ENCODE measurements around the gene CLHC1. TPM values are rescaled to one million over a fixed set of nuclear protein-coding genes. Genes with fewer than 3 reads are reported as not detected.

The CLHC1 gene
- total RNA-seq, 1 donor from 2014 or later, result 18.5 TPM

DNA sequence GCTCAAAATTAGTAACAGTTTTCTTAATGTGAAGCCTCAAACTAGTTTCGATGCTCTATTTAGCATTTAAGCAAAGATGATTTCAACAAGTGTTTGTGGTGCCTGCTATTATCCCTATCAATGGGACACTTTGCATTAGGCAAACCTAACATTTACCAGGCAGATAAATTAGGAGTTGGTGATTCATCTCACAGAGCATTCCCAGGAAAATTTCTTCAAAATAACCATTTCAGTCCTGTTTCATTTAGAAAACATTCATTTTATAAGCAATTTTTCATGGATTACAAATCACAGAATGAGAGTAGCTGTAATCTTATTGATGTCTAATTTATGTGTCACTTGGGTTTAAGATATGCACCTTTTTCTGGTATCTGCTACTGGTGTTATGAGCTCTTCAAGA is 62.7 kb downstream of the CLHC1 start:
- DNase-seq, result no peak

DNA sequence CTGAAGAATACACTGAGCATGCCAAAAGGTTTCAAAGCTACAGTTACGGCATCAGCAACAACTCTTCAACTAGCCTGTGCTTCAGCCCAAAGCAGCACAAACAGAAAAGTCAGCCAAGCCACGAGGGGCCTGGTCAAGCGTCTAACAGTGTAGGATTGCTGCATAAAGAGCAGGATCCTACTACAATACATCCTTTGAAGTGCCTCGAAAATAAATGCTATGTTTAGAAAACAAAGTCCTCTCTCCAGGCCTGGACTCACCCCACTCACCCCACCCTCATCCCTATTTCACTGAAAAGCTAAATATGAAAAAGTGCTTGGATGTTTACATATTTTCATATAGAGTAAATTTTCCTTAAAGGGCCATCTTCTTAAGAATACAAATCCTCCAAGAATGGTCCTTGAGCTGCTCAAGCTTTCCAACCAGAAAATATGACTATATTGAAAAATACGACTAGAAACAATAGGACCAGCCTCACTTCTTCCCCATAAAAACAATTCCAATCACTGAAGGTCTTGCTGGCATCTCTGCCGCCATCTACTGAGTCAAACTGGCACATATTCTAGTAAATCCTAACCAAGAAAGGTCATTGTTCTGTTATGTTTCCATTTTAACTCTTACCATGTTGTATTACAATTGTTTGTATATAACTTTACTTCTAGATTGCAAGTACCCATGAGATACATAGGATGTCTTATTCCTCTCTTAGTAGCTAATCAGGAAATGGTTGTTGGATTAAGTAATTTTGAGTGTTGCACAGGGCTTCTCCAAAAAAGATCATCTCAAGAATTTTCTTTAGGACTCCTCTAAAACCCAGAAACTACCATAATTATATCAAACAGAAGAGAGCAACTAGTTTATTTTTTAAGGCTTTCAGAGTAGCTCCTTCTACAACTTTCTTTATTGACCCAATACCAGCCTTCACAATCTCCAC is 63.6 kb downstream of the CLHC1 start:
- DNase-seq, result peak; percentile 83

DNA sequence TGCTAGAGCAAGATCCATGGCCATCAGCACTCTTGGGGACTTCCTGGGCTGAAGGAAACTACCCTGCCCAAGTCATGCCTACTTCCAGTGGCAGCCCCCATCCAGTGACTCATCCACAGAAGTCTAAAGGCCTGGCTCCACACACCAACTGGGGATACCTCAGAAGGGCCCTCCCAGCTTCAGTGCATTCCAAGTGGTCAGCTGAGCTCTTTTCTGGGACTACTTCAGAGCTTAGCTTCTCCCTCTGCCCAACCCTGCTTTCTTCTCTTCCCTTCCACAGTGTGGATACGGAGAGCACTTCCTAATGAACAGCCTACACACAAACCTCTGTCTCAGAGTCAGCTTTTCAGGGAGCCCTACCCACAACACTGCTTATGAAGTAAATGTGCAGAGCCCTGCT is 66.5 kb downstream of the CLHC1 start:
- DNase-seq, result peak; percentile 60

- no peak for DNase-seq
These were observed 67.3 kb downstream of the CLHC1 start for GRCh38 chr2:55164534-55165480.

DNA sequence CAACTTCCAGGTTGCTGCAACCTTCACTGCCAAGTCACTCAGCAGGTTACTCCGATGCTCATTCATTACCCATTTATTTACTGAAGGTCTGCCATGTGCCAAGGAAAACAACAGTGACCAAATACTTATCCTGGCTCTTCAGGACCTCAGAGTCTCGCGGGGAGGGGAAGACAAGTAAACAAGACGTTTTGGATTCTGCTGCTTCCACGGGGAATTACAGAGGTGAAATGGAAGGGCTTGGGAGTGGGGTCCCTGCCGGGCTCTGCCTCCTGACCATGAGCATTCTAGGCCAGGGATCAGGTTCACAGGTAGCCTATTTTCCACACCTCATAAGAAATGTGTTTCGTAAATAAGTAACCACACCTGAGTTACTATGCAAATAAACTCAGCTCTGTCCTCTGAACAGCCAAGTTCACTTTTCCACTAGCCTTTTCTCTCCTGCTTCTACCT is 68.1 kb downstream of the CLHC1 start:
- DNase-seq, result no peak

DNA sequence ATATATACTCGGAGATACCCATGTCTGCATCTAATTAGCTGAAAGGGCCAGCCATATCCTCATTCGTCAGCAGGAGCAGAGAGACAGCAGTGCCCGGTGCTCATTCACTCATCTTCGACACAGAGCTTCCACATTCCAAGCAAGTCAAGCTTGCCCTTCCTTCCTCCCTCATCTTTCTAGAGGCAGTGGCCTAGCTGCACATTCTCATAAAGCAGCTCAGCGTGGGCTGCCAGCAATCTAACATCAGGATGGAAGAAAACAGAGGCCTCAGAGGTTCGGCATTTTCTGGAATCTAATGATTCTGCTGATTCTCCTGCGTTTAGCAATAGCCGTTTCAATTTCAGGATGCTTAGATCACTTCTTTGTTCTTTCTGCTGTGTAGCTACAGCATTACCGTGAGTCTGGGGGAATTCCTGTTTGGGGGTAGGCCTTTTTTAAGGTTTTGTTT is 68.8 kb downstream of the CLHC1 start:
- DNase-seq, result no peak

DNA sequence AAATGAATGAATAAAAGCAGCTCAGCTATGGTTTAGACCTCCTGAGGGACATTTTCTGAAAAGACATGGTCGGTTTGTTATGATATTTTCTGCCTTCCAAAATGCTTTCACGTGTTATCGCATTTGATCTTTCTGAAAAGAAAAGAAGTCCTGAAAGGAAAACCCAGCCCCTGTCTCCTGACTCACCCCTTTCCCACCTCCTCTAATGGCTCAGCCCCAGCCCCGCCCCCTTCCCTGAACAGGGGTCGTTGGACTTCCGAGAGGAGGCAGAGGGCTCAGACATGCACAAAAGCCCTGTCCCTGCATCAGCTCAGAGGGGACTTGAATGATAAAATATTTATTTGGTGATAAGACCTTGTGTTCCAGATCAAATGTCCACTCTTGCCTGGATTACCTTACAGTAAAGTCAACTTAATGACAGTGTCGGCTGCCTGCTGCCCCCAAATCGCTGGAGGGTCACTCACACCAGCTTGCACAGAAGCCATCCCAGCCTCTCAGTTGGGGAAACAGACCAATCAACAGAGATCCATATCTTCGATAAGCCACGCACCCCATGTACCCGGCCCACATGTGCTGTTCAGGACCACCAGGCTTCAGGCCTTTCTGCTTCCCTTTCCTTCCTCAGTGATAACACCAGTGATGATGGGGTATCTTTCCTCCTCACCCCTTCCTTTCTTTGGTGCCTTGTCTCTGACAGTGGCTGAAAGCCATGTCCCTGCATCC is 69.6 kb downstream of the CLHC1 start:
- no peak for DNase-seq

GRCh38 chr2:55161295-55162210 is 70.5 kb downstream of the CLHC1 start:
- DNase-seq, result no peak

DNA sequence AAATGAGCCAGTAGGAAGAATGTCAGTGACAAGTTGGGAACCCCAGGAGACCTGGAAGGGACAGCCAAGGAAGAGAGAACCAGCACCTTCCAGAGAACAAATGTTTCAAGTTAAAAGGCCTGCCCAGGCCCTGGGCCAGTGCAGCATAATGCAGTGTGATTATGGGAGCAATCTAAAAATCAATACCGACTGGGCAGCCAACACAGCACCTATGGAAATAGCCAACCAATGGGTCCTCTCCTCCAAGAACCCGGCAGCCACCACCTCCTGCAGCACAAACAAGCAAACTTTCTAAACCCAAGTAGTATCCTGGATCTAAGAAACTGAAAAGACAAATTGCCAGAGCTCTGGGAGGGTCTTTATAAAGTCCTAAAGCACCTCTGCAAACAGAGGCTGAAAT is 71.7 kb downstream of the CLHC1 start:
- DNase-seq, result no peak

- DNase-seq, result no peak
These were observed 72.3 kb downstream of the CLHC1 start for GRCh38 chr2:55159752-55160151.

GRCh38 chr2:55159037-55159651 is 72.9 kb downstream of the CLHC1 start:
- DNase-seq, result peak; percentile 78

DNA sequence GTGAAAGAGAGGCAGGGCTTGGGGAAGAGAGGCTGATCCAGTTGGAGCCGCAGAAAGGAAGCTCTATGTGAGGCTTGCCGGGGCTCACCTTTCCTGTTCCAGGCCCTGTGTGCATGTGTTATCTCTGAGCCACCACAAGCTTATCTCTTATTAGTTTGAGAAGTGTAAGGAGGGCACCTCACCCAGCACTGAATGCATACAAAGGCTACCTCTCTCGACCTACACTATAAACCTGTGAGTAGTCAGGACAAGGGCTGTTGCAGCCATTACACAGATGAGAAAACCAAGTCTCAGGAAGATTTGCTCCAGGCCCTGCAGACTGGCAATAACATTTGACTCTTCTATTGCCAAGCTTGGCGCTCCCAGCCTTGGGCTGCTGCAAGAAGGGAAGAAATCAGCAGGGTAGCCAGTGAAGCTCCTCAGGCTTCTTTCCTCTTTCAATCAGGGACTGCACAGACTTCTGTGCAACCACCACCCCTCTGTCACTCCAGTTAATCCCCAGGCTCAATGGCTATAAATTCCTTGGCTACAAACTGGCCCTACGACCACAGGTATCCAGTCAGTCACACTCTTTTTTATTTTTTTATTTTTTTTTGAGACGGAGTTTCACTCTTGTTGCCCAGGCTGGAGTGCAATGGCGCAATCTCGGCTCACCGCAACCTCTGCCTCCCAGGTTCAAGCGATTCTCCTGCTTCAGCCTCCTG is 73.8 kb downstream of the CLHC1 start:
- DNase-seq, result no peak

GRCh38 chr2:55157474-55157884 is 74.6 kb downstream of the CLHC1 start:
- DNase-seq, result no peak

DNA sequence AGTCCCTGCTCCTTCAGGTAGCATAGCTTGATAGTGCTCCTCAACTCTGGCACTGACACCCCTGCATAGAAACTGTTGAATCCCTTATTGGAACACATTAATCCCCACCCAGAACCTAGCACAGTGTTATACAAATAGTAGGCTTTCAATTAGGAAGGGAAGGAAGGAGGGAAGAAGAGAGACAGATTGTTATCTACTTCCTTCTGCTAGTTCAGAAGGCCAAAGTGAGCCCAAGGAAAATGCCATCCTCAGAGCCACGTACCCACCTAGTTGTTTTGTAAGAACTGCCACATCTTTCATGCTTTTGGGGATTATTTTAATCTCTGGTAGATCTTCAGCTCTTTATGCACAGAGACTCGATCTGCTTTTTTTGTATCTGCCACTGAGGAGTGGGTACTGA is 75.1 kb downstream of the CLHC1 start:
- DNase-seq, result no peak

DNA sequence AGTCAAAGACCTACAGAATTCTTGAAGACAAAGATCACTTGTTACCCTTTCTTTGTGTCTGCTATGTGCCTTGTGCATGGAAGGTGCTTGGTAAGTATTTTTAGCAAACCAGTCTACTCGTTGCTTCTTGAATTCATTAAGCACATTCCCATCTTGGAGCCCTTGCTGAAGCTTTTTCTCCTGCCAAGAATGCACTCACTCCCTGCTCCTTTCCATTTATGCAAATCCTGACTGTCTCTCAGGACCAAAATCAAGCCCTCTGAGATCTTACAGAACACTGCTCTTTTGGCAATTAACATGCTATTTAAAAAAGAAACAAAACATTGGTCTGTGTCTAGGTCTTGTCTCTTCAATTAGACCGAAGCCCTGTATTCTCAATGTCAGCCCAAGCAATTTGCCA is 75.8 kb downstream of the CLHC1 start:
- peak; percentile 86 for DNase-seq

DNA sequence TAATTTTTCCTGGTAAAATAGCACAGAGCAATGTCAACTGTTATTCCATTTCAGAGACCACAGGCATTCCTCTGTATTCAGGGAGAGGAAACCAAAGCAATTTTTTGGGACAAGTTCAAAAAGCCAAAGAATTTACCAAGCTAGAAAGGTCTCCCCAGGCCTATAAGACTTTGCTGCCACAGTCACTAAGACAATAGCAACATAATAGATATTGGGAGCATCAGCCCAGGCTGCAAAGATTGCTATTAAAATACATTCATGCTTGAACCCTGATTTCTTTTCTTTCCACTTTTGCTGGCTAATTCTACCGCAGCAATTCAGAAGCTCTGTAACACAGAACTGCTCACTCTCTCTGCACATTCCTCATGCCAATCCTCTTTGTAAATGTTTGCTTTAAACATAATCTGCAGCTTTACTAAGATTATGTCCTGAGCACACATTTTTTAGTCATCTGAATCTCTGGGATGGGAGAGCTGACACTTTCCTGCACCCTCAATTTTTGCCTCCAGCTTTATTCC is 76.3 kb downstream of the CLHC1 start:
- DNase-seq, result peak; percentile 57

DNA sequence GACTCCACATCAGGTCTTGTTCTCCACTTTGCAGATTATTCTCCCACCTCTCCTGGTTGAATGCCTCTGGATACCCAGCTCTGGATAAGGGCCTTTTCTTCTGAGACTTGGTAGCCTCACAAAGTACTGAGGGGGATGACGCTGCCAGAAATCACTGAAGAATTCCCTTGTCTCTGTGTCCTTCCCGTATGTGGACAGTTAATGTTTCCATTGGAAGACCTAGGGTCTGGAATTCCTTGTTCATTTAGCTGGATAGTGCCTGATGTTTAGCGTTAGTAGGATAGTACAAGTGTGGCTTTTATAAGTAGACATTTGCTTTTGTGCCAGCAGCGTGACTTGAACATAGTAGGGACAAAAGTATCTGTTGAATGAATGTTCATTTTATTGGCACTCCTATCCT is 76.9 kb downstream of the CLHC1 start:
- DNase-seq, result no peak

DNA sequence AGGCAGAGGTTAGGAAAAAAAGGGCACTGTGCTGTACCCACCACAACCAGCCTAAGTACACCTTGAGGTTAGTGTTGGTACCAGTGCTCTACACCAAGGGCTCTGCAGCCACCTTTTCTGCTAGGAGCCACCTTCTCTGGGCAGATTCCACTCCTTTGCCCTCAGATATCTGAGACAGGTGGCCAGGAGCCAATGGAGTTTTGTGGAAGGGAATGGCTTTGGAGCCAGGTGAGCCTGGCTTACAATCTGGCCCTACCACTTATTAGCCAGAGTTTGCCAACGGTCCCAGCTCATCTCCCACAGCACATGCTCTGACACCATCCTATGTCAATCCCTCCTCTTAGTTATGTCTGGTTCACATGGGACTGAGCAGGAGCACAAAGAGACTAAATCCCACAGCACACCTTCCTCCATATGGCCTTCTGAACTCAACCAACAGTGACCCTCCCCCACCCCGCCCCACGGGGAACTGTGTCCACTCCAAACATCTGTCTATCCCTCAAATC is 77.5 kb downstream of the CLHC1 start:
- DNase-seq, result no peak

- no peak for DNase-seq
These were observed 78.4 kb downstream of the CLHC1 start for GRCh38 chr2:55153584-55154299.

Data from tongue (tissue), 2 donors.